HepG2 (cell line): ENCODE data around the gene ODC1. TPM values are rescaled to one million over a fixed set of nuclear protein-coding genes. Genes with fewer than 3 reads are reported as not detected.

Experiments
- ARID3A ChIP-seq: IDR thresholded peaks from 2 replicates; pipeline ENCODE4 v1.6.1; 2012; ENCODE audit warnings: low read depth, low read length, improper control_type of control experiment
- GATAD1 ChIP-seq: IDR thresholded peaks from 2 replicates; pipeline ENCODE4 v1.6.1; 2016; ENCODE audit warnings: missing genetic modification reagents, missing compliant biosample characterization
- MEF2D ChIP-seq: sonication (generic); formaldehyde crosslinking; IDR thresholded peaks from 2 replicates; pipeline ENCODE4 v1.5.1; 2020; ENCODE audit warnings: mild to moderate bottlenecking, missing genetic modification reagents
- MTF2 ChIP-seq: sonication (generic); formaldehyde crosslinking; IDR thresholded peaks from 2 replicates; pipeline ENCODE4 v1.5.0; 2020; ENCODE audit warnings: missing genetic modification reagents, borderline replicate concordance
- PCBP2 ChIP-seq: fragments of 200-400 bp; formaldehyde crosslinking; optimal IDR thresholded peaks from 2 replicates; pipeline ENCODE3; 2018; ENCODE audit warnings: low read length, low read depth; ENCODE audit not compliant: poor library complexity, severe bottlenecking
- RFX1 ChIP-seq: fragments of 450-650 bp; IDR thresholded peaks from 2 replicates; pipeline ENCODE4 v1.6.1; 2017
- TRIM24 ChIP-seq: sonication (generic); formaldehyde crosslinking; IDR thresholded peaks from 2 replicates; pipeline ENCODE4 v1.8.0; 2022; ENCODE audit warnings: mild to moderate bottlenecking, missing genetic modification reagents
- USF2 ChIP-seq, 2 experiments: sonication (generic) in 1 of 2; formaldehyde crosslinking in 1 of 2; IDR thresholded peaks; 2 replicates each; pipeline versions ENCODE4 v1.5.1 to v1.6.1; 2011 to 2020; ENCODE audit warnings: borderline replicate concordance in 1 of 2, low read depth in 1 of 2, low read length in 1 of 2, mild to moderate bottlenecking in 1 of 2, missing genetic modification reagents in 1 of 2, moderate library complexity in 1 of 2
- ZBTB46 ChIP-seq: sonication (generic); formaldehyde crosslinking; IDR thresholded peaks from 2 replicates; pipeline ENCODE4 v1.4.0; 2020; ENCODE audit warnings: mild to moderate bottlenecking, missing genetic modification reagents, borderline replicate concordance
- ZNF446 ChIP-seq: sonication (generic); formaldehyde crosslinking; IDR thresholded peaks from 2 replicates; pipeline ENCODE4 v1.5.0; 2020; ENCODE audit warnings: mild to moderate bottlenecking, missing genetic modification reagents
- ZNF556 ChIP-seq: sonication (generic); formaldehyde crosslinking; IDR thresholded peaks from 2 replicates; pipeline ENCODE4 v1.4.0; 2020; ENCODE audit warnings: mild to moderate bottlenecking, missing genetic modification reagents, borderline replicate concordance
- ZNF558 ChIP-seq: sonication (generic); formaldehyde crosslinking; IDR thresholded peaks from 2 replicates; pipeline ENCODE4 v1.9.0; 2022; ENCODE audit warnings: mild to moderate bottlenecking, missing genetic modification reagents, borderline replicate concordance
- ZNF746 ChIP-seq: sonication (generic); formaldehyde crosslinking; IDR thresholded peaks from 2 replicates; pipeline ENCODE4 v1.8.0; 2022; ENCODE audit warnings: mild to moderate bottlenecking, missing genetic modification reagents
- polyA plus RNA-seq, 8 experiments: library from polyadenylated mRNA; depleted of rRNA in 3 of 8; stranded (reverse) in 7 of 8; unstranded in 1 of 8; fragments of >200 nt; fragmentation: Illumina TruSeq in 4 of 8; extraction: Trizol in 4 of 8; gene quantifications; 2 replicates each; pipeline versions ENCODE4 v1.2.1 to v1.2.3, GENCODE V29; 2011 to 2016; ENCODE audit warnings: low read depth in 4 of 8, missing spikeins in 1 of 8, mixed read lengths in 1 of 8; ENCODE audit not compliant: insufficient read depth in 1 of 8
- total RNA-seq, 5 experiments: library from RNA; depleted of rRNA; stranded (reverse); fragments of >200 nt; fragmentation: Illumina TruSeq; extraction: Trizol; gene quantifications; 2 replicates each; pipeline ENCODE4 v1.2.3, GENCODE V29; 2016; ENCODE audit warnings: low read depth in 1 of 5
- TF ChIP-seq, protein P1 (sequence below): sonication (generic); formaldehyde crosslinking; IDR thresholded peaks from 2 replicates; pipeline ENCODE4 v1.5.0; 2020; ENCODE audit warnings: missing genetic modification reagents
- TF ChIP-seq, protein P2 (sequence below): sonication (generic); formaldehyde crosslinking; IDR thresholded peaks from 2 replicates; pipeline ENCODE4 v1.5.1; 2020; ENCODE audit warnings: missing genetic modification reagents, mild to moderate bottlenecking, borderline replicate concordance
- TF ChIP-seq, protein P3 (sequence below): sonication (generic); formaldehyde crosslinking; IDR thresholded peaks from 2 replicates; pipeline ENCODE4 v1.4.0; 2020; ENCODE audit warnings: missing genetic modification reagents, borderline replicate concordance

Gene ODC1
- total and polyA plus RNA-seq, 2 of the 13 experiments (the other 11 are each of a cell fraction or from before 2014, with no cell fraction given): 142 to 371 TPM

- TF ChIP-seq USF2 (IDR thresholded peaks at IDR 0.05; ENCODE audit: low read depth, low read length) (no peak), USF2 (CRISPR knock-in tag; IDR thresholded peaks at IDR 0.05; ENCODE audit: borderline replicate concordance) (no peak), MEF2D (CRISPR knock-in tag) (no peak), ZNF746 (CRISPR knock-in tag) (no peak), MTF2 (CRISPR knock-in tag) (no peak), RFX1 (no peak), ZBTB46 (CRISPR knock-in tag) (no peak), ZNF558 (CRISPR knock-in tag) (no peak), ZNF446 (CRISPR knock-in tag) (no peak), ARID3A (no peak), TRIM24 (CRISPR knock-in tag) (no peak), ZNF556 (CRISPR knock-in tag) (peak; percentile 53; the same call in 1 of the 2 replicates), GATAD1 (CRISPR knock-in tag) (peak; percentile 49; the same call in 1 of the 2 replicates), PCBP2 (no peak)
- TF ChIP-seq, protein P1, sequence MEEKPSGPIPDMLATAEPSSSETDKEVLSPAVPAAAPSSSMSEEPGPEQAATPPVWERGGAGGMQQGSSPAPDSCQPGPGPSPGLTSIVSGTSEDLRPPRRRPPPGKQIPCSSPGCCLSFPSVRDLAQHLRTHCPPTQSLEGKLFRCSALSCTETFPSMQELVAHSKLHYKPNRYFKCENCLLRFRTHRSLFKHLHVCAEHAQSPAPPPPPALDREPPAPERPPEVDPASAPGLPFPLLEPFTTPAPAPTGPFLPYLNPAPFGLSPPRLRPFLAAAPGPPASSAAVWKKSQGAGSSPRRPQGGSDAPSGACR: no peak
- TF ChIP-seq, protein P2, sequence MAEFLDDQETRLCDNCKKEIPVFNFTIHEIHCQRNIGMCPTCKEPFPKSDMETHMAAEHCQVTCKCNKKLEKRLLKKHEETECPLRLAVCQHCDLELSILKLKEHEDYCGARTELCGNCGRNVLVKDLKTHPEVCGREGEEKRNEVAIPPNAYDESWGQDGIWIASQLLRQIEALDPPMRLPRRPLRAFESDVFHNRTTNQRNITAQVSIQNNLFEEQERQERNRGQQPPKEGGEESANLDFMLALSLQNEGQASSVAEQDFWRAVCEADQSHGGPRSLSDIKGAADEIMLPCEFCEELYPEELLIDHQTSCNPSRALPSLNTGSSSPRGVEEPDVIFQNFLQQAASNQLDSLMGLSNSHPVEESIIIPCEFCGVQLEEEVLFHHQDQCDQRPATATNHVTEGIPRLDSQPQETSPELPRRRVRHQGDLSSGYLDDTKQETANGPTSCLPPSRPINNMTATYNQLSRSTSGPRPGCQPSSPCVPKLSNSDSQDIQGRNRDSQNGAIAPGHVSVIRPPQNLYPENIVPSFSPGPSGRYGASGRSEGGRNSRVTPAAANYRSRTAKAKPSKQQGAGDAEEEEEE (CRISPR knock-in tag): no peak
- TF ChIP-seq, protein P3, sequence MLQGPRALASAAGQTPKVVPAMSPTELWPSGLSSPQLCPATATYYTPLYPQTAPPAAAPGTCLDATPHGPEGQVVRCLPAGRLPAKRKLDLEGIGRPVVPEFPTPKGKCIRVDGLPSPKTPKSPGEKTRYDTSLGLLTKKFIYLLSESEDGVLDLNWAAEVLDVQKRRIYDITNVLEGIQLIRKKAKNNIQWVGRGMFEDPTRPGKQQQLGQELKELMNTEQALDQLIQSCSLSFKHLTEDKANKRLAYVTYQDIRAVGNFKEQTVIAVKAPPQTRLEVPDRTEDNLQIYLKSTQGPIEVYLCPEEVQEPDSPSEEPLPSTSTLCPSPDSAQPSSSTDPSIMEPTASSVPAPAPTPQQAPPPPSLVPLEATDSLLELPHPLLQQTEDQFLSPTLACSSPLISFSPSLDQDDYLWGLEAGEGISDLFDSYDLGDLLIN: no peak
Observed at GRCh38 chr2:10434886-10435819, 13.0 kb downstream of the ODC1 start (continued).
